ENCODE results near the gene AATF.

DNA sequence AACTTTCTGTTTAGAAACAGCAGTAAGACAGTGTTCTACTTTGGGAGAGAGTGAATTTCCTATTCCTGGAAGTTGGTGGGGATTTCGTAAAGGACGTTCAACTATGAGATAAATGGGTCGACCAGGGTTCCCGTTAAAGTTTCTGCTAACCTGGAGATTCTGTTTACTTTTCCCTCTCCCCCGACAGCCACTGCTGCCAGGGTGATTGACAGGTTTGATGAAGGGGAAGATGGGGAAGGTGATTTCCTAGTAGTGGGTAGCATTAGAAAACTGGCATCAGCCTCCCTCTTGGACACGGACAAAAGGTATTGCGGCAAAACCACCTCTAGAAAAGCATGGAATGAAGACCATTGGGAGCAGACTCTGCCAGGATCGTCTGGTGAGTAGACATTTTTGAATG is 1.3 kb downstream of the AATF start:
- TF ChIP-seq, protein P1, sequence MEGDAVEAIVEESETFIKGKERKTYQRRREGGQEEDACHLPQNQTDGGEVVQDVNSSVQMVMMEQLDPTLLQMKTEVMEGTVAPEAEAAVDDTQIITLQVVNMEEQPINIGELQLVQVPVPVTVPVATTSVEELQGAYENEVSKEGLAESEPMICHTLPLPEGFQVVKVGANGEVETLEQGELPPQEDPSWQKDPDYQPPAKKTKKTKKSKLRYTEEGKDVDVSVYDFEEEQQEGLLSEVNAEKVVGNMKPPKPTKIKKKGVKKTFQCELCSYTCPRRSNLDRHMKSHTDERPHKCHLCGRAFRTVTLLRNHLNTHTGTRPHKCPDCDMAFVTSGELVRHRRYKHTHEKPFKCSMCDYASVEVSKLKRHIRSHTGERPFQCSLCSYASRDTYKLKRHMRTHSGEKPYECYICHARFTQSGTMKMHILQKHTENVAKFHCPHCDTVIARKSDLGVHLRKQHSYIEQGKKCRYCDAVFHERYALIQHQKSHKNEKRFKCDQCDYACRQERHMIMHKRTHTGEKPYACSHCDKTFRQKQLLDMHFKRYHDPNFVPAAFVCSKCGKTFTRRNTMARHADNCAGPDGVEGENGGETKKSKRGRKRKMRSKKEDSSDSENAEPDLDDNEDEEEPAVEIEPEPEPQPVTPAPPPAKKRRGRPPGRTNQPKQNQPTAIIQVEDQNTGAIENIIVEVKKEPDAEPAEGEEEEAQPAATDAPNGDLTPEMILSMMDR (IDR thresholded peaks at IDR 0.05): no peak
- TF ChIP-seq POLR2A (IDR thresholded peaks at IDR 0.05): no peak
